GM19328 (cell line): ENCODE measurements around the gene DLK1.

Experiments used
- ATAC-seq: cut with Tn5 transposase; IDR thresholded peaks from one replicate; pipeline ENCODE4 v1.9.1; 2021; ENCODE audit warnings: mild to moderate bottlenecking, moderate library complexity; ENCODE audit not compliant: unreplicated experiment

Gene DLK1

GRCh38 chr14:100787659-100788058, 61.0 kb downstream of the DLK1 start:
- ATAC-seq: no peak
